ENCODE results near the gene CYTH2. TPM values are rescaled to one million over a fixed set of nuclear protein-coding genes. Genes with fewer than 3 reads are reported as not detected.
"Not testable (repeated sequence)": the region's sequence is repeated elsewhere in the genome, so short reads cannot be mapped to it uniquely, and the experiment has no call there.

CYTH2 gene
- total and polyA plus RNA-seq, 8 donors = 25.4 to 54.2 (median 31.5) TPM

DNA sequence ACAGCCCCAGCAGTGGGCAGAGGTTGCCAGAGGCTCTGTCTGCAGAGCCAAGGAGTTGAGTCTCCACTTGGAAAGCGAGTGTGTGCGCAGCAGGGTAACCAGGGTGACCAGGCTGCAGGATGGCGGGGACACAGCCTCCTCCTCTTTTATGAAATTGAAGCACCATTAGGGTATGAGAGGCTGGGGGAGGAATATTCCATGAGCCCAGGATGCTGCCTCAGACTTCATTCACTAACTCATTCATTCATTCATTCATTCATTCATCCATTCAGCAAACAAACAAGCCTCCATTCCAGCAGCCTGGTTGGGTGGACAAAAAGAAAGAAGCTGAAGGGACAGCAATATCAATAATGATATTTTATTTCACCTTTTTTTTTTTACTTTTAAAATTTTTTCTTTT lies 49.0 kb downstream of the CYTH2 start:
- no peaks in the 10 kb centered on the region for H3K36me3 ChIP-seq
- H3K4me3 ChIP-seq = no peak overlapping the region
- FAIRE-seq = no peak
- 81 to 97% methylated on average over 3 of the region's 3 CpGs for WGBS, 2 donors
- H3K27me3 ChIP-seq = no peaks in the 10 kb centered on the region
- no peaks in the 10 kb centered on the region for H3K4me1 ChIP-seq
- no peaks in the 10 kb centered on the region for H3K9me3 ChIP-seq
- H3K27ac ChIP-seq = no peak overlapping the region
- TF ChIP-seq, protein P1, sequence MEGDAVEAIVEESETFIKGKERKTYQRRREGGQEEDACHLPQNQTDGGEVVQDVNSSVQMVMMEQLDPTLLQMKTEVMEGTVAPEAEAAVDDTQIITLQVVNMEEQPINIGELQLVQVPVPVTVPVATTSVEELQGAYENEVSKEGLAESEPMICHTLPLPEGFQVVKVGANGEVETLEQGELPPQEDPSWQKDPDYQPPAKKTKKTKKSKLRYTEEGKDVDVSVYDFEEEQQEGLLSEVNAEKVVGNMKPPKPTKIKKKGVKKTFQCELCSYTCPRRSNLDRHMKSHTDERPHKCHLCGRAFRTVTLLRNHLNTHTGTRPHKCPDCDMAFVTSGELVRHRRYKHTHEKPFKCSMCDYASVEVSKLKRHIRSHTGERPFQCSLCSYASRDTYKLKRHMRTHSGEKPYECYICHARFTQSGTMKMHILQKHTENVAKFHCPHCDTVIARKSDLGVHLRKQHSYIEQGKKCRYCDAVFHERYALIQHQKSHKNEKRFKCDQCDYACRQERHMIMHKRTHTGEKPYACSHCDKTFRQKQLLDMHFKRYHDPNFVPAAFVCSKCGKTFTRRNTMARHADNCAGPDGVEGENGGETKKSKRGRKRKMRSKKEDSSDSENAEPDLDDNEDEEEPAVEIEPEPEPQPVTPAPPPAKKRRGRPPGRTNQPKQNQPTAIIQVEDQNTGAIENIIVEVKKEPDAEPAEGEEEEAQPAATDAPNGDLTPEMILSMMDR (IDR thresholded peaks at IDR 0.05) = no peak
- no peak for ATAC-seq
- intact Hi-C loops (cut with DNase I) = no loop called here
- DNase-seq = no peak

DNA sequence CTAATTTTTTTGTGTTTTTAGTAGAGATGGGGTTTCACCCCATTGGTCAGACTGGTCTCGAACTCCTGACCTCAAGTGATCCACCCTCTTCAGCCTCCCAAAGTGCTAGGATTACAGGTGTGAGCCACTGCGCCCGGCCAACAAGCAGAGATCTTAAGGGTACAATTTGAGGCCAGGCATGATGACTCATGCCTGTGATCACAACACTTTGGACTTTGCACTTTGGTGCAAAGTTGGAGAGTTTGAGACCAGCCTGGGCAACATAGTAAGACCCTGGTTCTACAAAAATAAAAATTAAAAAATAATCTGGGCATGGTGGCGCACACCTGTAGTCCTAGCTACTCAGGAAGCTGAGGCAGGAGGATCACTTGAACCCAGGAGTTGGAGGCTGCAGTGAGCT lies 50.3 kb downstream of the CYTH2 start:
- FAIRE-seq; DNase-seq; H3K9me3 ChIP-seq; H3K36me3 ChIP-seq; H3K4me1 ChIP-seq; H3K27ac ChIP-seq; ATAC-seq; intact Hi-C loops (cut with DNase I); H3K27me3 ChIP-seq; H3K4me3 ChIP-seq: not testable (repeated sequence)
- 70 to 77% methylated on average over 4 of the region's 4 CpGs for WGBS, 2 donors

DNA sequence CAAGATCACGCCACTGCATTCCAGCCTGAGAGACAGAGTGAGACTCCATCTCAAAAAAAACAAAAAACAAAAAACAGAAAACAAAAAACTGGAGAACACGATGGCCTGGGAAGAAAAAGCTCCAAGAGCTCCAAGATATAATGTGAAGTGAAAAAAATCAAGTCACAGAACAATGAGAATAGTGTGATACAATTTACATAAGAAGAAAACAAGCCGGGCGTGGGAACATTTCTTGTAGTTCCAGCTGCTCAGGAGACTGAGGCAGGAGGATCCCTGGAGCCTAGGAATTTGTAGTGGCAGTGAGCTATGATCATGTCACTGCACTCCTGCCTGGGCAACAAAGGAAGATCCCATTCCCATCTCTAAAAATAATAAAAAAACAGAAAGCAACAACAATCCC lies 51.0 kb downstream of the CYTH2 start:
- TF ChIP-seq, protein P1 (IDR thresholded peaks at IDR 0.05) = no peak
- no peak for DNase-seq
- Histone ChIP-seq H3K27me3 (no peaks in the 10 kb centered on the region), H3K27ac (no peak overlapping the region), H3K4me3 (no peak overlapping the region), H3K4me1 (no peaks in the 10 kb centered on the region), H3K9me3 (no peaks in the 10 kb centered on the region), H3K36me3 (no peaks in the 10 kb centered on the region)
- WGBS, 2 donors = 48 to 60% methylated on average over 4 of the region's 4 CpGs
- intact Hi-C loops (cut with DNase I) = no loop called here
- ATAC-seq = peak in 1 of 4 donors; percentile 42
- no peak for FAIRE-seq

GRCh38 chr19:48524221-48524620 lies 55.1 kb downstream of the CYTH2 start:
- H3K4me3 ChIP-seq = no peak overlapping the region
- H3K27ac ChIP-seq = no peak overlapping the region
- peaks cover 0 to 4% (median 0%) of the 10 kb centered on the region in 4 donors for H3K9me3 ChIP-seq
- H3K36me3 ChIP-seq = no peaks in the 10 kb centered on the region
- H3K27me3 ChIP-seq = no peaks in the 10 kb centered on the region
- no peaks in the 10 kb centered on the region for H3K4me1 ChIP-seq
- ATAC-seq (no peak), DNase-seq (no peak), FAIRE-seq (no peak)
- WGBS, 2 donors = 73 to 81% methylated on average over 2 of the region's 2 CpGs
- TF ChIP-seq, protein P1 (IDR thresholded peaks at IDR 0.05) = no peak
- intact Hi-C loops (cut with DNase I) = no loop called here

- no peak for FAIRE-seq
- Histone ChIP-seq H3K9me3 (peaks cover 0 to 4% (median 0%) of the 10 kb centered on the region in 4 donors), H3K4me1 (no peaks in the 10 kb centered on the region), H3K27me3 (no peaks in the 10 kb centered on the region), H3K36me3 (no peaks in the 10 kb centered on the region), H3K4me3 (no peak overlapping the region), H3K27ac (no peak overlapping the region)
- no peak for ATAC-seq
- 93 to 96% methylated on average over 5 of the region's 5 CpGs for WGBS, 2 donors
- DNase-seq = no peak
- TF ChIP-seq, protein P1 (IDR thresholded peaks at IDR 0.05) = no peak
- intact Hi-C loops (cut with DNase I) = no loop called here
Measured at GRCh38 chr19:48524732-48525131, 55.6 kb downstream of the CYTH2 start.
